Measurements from ENCODE around the gene ULK4.

The ULK4 gene

DNA sequence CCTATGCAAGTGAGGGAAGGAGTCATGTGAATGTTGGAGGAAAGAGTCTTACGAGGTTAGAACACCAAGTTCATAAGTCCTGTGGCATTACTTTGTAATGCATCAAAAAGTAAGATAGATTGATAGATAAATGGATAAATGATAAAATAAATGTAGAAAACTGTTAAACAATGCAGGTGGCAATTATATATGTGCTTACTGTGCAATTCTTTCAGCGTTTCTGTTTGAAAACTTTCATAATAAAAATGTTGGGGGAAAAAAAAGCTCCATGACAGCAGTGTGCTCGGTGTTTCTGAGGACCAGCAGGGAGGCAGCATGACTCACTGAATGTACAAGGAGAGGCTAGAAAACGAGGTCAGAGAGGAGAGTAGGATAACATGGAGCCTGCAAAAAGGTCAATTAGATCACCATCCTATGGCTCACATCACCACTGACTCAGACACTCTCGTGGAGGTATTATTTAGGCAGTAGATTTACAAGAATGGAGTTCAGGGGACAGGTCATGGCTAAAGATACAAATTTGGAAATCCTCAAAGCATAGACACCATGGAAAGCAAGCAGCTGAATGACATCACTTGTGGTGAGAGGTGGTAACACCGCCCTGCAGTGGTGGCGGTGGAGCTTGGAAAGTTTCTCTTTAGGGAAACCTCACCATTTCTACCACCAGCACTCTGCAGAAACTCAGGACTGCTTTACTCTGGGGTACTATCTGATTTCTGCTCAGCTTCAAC, 542.8 kb downstream of the ULK4 start:
- TF ChIP-seq, protein P1, sequence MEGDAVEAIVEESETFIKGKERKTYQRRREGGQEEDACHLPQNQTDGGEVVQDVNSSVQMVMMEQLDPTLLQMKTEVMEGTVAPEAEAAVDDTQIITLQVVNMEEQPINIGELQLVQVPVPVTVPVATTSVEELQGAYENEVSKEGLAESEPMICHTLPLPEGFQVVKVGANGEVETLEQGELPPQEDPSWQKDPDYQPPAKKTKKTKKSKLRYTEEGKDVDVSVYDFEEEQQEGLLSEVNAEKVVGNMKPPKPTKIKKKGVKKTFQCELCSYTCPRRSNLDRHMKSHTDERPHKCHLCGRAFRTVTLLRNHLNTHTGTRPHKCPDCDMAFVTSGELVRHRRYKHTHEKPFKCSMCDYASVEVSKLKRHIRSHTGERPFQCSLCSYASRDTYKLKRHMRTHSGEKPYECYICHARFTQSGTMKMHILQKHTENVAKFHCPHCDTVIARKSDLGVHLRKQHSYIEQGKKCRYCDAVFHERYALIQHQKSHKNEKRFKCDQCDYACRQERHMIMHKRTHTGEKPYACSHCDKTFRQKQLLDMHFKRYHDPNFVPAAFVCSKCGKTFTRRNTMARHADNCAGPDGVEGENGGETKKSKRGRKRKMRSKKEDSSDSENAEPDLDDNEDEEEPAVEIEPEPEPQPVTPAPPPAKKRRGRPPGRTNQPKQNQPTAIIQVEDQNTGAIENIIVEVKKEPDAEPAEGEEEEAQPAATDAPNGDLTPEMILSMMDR (IDR thresholded peaks at IDR 0.05), result no peak

DNA sequence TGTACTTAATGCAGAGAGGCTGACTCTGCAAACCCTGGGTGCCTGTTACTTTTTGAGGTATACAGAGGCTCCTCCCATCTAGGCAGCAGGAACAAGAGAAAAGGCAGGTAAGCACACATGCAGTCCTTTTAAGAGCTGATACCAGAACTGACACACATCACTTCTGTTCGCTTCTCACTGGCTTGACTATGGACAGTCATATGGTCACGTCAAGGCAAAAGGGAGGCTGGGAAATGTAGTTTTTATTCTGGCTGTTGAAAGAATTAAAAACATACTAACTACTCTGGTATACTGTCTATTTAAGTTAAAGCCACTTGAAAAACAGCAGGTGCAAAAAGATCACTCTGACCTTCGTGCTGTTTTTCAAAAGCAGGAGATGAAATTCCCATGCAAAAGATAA, 544.3 kb downstream of the ULK4 start:
- TF ChIP-seq, protein P1 (IDR thresholded peaks at IDR 0.05), result no peak

DNA sequence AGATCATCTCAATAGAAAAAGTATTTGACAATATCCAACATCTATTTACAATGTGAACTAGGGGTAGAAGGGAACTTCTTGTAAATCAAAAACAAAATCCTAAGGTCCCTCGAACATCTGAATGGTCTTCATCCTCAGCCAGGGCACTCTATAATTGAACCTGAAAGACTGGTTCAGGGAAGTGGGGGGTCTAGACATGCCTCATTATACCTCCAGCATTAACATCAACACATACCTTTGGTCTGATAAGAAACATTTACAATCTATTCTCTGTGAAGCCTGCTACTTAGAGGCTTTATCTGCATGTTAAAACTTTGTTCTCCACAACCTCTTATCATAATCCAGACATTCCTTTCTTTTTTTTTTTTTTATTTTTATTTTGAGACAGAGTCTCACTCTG, 550.8 kb downstream of the ULK4 start:
- TF ChIP-seq, protein P1 (IDR thresholded peaks at IDR 0.05), result no peak

DNA sequence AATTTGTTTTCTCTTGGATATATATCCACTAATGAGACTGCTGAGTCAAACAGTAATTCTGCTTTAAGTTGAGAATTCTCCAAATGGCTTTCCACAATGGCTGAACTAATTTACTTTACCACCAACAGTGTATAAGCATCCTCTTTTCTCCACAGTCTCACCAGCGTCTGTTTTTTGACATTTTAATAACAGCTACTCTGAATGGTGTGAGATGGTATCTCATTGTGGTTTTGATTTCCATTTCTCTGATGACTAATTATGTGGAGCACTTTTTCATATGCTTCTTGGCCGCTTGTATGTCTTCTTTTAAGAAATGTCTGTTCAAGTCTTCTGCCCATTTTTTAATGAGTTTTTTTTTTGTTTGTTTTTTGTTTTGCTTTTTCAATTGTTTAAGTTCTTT, 556.4 kb downstream of the ULK4 start:
- TF ChIP-seq, protein P1 (IDR thresholded peaks at IDR 0.05), result no peak

DNA sequence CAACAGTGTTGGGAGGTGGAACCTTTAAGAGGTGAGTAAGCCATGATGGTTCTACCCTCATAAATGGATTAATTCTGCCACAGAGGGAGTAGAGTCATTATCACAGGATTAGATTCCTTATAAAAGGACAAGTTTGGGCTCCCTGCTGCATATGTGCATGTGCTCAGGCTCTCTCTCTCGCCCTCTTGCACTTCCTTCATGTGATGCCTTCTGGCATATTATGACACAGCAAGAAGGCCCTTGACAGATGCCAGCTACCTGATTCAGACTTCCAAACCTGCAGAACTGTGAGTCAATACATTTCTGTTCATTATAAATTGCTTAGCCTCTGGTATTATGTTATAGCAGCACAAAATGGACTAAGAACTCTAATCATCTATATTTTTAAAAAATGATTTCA, 557.3 kb downstream of the ULK4 start:
- TF ChIP-seq, protein P1 (IDR thresholded peaks at IDR 0.05), result no peak

DNA sequence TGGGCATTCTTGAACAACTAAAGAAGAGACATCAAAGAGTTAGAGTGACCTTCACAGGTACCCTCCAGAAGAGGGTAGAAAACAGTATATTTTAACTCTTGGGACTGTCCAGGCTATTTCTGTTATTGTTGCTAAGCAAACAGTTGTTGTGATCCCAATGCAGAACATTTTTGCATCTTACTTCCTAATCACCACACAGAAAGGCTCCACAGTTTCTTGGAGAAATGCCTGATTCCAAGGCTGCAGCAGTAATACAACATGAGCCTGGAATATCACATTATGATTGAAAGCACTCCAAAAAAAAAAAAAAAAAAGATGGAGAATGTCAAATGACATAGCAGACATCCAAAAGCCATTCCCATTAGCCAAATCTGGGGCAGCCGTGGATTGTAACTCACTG, 567.0 kb downstream of the ULK4 start:
- TF ChIP-seq, protein P1 (IDR thresholded peaks at IDR 0.05), result no peak

DNA sequence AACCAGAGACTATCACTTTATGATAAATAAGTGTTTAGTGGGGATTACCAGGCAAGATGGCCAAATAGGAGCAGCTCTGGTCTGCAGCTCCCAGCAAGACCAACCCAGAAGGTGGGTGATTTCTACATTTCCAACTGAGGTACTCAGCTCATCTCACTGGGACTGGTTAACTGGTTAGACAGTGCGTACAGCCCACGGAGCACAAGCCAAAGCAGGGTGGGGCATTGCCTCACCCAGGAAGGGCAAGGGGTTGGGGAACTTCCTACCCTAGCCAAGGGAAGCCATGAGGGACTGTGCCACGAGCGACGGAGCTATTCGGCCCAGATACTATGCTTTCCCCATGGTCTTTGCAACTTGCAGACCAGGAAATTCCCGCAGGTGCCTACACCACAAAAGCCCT, 591.6 kb downstream of the ULK4 start:
- TF ChIP-seq, protein P1 (IDR thresholded peaks at IDR 0.05), result no peak

DNA sequence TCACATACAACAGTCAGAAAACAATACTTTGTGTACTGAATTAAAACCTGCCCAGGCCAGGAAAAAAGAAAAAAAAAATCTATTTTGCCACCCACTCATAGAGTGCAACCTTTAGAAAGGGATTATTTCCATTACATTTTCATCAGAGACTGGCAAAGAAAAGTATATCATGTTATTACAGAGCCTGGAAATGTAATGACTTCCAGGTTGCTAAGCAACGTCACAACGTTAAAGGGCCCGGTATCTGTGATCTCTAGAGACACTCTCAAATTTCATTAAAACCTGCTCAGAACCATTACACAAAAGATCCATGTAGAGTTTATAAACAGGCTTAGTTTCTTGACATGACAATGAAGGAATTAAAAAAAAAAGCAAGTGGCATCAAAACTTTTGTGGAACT, 592.1 kb downstream of the ULK4 start:
- TF ChIP-seq, protein P1 (IDR thresholded peaks at IDR 0.05), result no peak
